ENCODE data around the gene GPR85.

Gene GPR85

GRCh38 chr7:113086431-113086888 is at the start of gene GPR85:
TSS of gene GPR85 (minus strand) at chr7:113086827. CDS start at chr7:113084721, 2,106 bp downstream.
- Histone ChIP-seq H3K27me3 (ENCODE audit: insufficient read depth, poor library complexity, severe bottlenecking) (peaks cover 7% of the 10 kb centered on the region), H3K4me1 (ENCODE audit: insufficient read depth, poor library complexity, severe bottlenecking) (peaks cover 7% of the 10 kb centered on the region), H3K36me3 (ENCODE audit: low read depth) (no peaks in the 10 kb centered on the region), H3K4me3 (ENCODE audit: severe bottlenecking) (peak within 1 kb of the TSS; percentile 46), H3K27ac (ENCODE audit: poor library complexity, severe bottlenecking) (peak within 1 kb of the TSS; percentile 59), H3K9me3 (ENCODE audit: severe bottlenecking) (no peaks in the 10 kb centered on the region)
- peak; percentile 70 for ATAC-seq (ENCODE audit: low read depth)
- TF ChIP-seq CTCF (IDR thresholded peaks at IDR 0.05; ENCODE audit: poor library complexity, severe bottlenecking): no peak
- no peak for DNase-seq (ENCODE audit: low spot score)

GRCh38 chr7:113134025-113134424 is 47.4 kb upstream of the GPR85 start:
- ATAC-seq (ENCODE audit: low read depth) (no peak), DNase-seq (ENCODE audit: low spot score) (no peak)
- Histone ChIP-seq H3K27me3 (ENCODE audit: insufficient read depth, poor library complexity, severe bottlenecking) (no peaks in the 10 kb centered on the region), H3K36me3 (ENCODE audit: low read depth) (no peaks in the 10 kb centered on the region), H3K4me1 (ENCODE audit: insufficient read depth, poor library complexity, severe bottlenecking) (no peaks in the 10 kb centered on the region), H3K27ac (ENCODE audit: poor library complexity, severe bottlenecking) (no peak overlapping the region), H3K4me3 (ENCODE audit: severe bottlenecking) (no peak overlapping the region), H3K9me3 (ENCODE audit: severe bottlenecking) (no peaks in the 10 kb centered on the region)
- no peak for TF ChIP-seq CTCF (IDR thresholded peaks at IDR 0.05; ENCODE audit: poor library complexity, severe bottlenecking)

- Histone ChIP-seq H3K27ac (ENCODE audit: poor library complexity, severe bottlenecking) (no peak overlapping the region), H3K4me1 (ENCODE audit: insufficient read depth, poor library complexity, severe bottlenecking) (no peaks in the 10 kb centered on the region), H3K36me3 (ENCODE audit: low read depth) (no peaks in the 10 kb centered on the region), H3K9me3 (ENCODE audit: severe bottlenecking) (no peaks in the 10 kb centered on the region), H3K27me3 (ENCODE audit: insufficient read depth, poor library complexity, severe bottlenecking) (no peaks in the 10 kb centered on the region), H3K4me3 (ENCODE audit: severe bottlenecking) (no peak overlapping the region)
- ATAC-seq (ENCODE audit: low read depth) (no peak), DNase-seq (ENCODE audit: low spot score) (no peak)
- TF ChIP-seq CTCF (IDR thresholded peaks at IDR 0.05; ENCODE audit: poor library complexity, severe bottlenecking): no peak
Measured at GRCh38 chr7:113131367-113131766, 44.7 kb upstream of the GPR85 start.

GRCh38 chr7:113128031-113128430 is 41.4 kb upstream of the GPR85 start:
- H3K4me3 ChIP-seq (ENCODE audit: severe bottlenecking): no peak overlapping the region
- H3K27me3 ChIP-seq (ENCODE audit: insufficient read depth, poor library complexity, severe bottlenecking): no peaks in the 10 kb centered on the region
- no peaks in the 10 kb centered on the region for H3K36me3 ChIP-seq (ENCODE audit: low read depth)
- DNase-seq (ENCODE audit: low spot score) (no peak), ATAC-seq (ENCODE audit: low read depth) (no peak)
- no peaks in the 10 kb centered on the region for H3K4me1 ChIP-seq (ENCODE audit: insufficient read depth, poor library complexity, severe bottlenecking)
- no peak overlapping the region for H3K27ac ChIP-seq (ENCODE audit: poor library complexity, severe bottlenecking)
- no peak for TF ChIP-seq CTCF (IDR thresholded peaks at IDR 0.05; ENCODE audit: poor library complexity, severe bottlenecking)
- no peaks in the 10 kb centered on the region for H3K9me3 ChIP-seq (ENCODE audit: severe bottlenecking)

GRCh38 chr7:113125728-113126127 is 39.1 kb upstream of the GPR85 start:
- Histone ChIP-seq H3K27ac (ENCODE audit: poor library complexity, severe bottlenecking) (no peak overlapping the region), H3K27me3 (ENCODE audit: insufficient read depth, poor library complexity, severe bottlenecking) (no peaks in the 10 kb centered on the region), H3K4me3 (ENCODE audit: severe bottlenecking) (no peak overlapping the region), H3K36me3 (ENCODE audit: low read depth) (no peaks in the 10 kb centered on the region), H3K4me1 (ENCODE audit: insufficient read depth, poor library complexity, severe bottlenecking) (no peaks in the 10 kb centered on the region), H3K9me3 (ENCODE audit: severe bottlenecking) (no peaks in the 10 kb centered on the region)
- no peak for ATAC-seq (ENCODE audit: low read depth)
- no peak for TF ChIP-seq CTCF (IDR thresholded peaks at IDR 0.05; ENCODE audit: poor library complexity, severe bottlenecking)
- DNase-seq (ENCODE audit: low spot score): no peak

Measured in RWPE2 (cell line).